Measurements from ENCODE around the gene CYP2A6.
"Not testable (repeated sequence)": the region's sequence is repeated elsewhere in the genome, so short reads cannot be mapped to it uniquely, and the experiment has no call there.

CYP2A6 gene, protein sequence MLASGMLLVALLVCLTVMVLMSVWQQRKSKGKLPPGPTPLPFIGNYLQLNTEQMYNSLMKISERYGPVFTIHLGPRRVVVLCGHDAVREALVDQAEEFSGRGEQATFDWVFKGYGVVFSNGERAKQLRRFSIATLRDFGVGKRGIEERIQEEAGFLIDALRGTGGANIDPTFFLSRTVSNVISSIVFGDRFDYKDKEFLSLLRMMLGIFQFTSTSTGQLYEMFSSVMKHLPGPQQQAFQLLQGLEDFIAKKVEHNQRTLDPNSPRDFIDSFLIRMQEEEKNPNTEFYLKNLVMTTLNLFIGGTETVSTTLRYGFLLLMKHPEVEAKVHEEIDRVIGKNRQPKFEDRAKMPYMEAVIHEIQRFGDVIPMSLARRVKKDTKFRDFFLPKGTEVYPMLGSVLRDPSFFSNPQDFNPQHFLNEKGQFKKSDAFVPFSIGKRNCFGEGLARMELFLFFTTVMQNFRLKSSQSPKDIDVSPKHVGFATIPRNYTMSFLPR

DNA sequence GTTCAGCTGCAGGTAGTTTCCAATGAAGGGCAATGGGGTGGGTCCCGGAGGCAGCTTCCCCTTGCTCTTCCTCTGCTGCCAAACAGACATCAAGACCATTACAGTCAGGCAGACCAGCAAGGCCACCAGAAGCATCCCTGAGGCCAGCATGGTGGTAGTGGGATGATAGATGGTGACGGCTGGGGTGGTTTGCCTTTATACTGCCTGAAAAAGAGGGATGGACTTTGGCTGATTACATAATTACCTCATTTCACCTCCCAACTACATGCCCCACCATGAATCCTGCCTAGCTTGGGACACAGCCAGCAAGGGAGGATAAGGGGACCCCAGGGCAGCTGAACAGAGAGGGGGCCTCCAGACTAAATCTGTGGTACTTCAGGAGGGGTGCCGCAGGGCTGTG is at the start of gene CYP2A6:
Gene CYP2A6 (minus strand): TSS at position 171 of the 400 bp plus-strand sequence. CDS start 21 bp downstream, at position 150.
- H3K4me3 ChIP-seq (ENCODE audit: low read length); H3K9me3 ChIP-seq (ENCODE audit: low read length); H3K36me3 ChIP-seq (ENCODE audit: insufficient read depth, low read length); H2AFZ ChIP-seq (ENCODE audit: low read depth, low read length); H3K4me1 ChIP-seq (ENCODE audit: insufficient read depth, low read length): not testable (repeated sequence)
- H3K27me3 ChIP-seq (ENCODE audit: insufficient read depth, low read length) = peaks cover 13% of the 10 kb centered on the region

DNA sequence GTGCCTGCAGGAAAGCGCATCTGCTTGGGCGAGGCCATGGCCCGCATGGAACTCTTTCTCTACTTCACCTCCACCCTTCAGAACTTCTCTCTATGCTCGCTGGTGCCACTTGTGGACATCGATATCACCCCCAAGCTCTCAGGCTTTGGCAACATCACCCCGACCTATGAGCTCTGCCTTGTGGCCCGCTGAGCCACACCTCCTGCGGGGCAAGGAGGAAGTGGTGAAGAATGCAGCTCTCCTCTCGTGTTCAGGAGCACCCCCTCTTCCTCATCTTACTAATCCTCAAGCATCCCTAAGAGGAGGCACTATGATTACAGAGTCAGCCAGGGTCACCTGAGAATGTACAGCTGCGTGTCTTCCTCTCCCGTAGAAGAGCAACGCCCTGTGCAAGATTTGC is 49.7 kb upstream of the CYP2A6 start:
- H3K4me1 ChIP-seq (ENCODE audit: insufficient read depth, low read length); H3K4me3 ChIP-seq (ENCODE audit: low read length); H3K9me3 ChIP-seq (ENCODE audit: low read length); H3K27me3 ChIP-seq (ENCODE audit: insufficient read depth, low read length); H2AFZ ChIP-seq (ENCODE audit: low read depth, low read length); H3K36me3 ChIP-seq (ENCODE audit: insufficient read depth, low read length): not testable (repeated sequence)

DNA sequence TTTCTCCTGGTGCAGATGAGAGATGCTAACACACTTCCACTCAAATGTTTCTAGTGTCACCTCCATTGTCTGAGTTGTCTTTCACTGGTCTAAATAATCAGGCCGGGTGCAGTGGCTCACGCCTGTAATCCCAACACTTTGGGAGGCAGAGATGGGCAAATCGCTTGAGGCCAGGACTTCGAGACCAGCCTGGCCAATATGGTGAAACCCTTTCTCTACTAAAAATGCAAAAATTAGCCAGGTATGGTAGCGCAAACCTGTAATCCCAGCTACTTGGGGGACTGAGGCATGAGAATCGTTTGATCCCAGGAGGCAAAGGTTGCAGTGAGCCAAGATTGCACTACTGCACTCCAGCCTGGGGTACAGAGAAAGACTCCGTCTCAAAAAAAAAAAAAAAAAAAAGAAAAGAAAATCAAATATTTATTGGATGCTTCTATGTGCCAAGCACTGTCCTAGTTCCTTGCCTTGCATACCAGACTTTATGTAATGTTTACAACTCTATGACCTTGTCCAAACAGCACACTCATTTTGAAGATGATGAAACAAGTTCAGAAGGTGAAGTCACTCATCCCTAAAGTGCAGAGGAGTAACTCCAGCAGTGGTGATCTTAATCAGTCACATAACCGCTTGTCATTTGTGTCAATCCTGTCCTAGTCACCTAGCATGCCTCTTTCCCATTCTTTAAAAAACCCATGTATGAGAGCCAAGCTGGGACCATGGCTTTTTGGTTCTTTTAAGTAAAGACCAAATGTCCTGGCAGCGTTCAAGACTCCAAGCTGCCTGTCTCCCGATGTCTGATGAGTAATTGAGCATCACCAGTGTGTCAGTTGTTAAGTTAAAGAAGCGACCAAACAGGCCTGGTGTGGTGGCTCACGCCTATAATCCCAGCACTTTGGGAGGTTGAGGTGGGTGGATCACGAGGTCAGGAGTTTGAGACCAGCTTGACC is 46.9 kb upstream of the CYP2A6 start:
- not testable (repeated sequence) for H2AFZ ChIP-seq (ENCODE audit: low read depth, low read length)

DNA sequence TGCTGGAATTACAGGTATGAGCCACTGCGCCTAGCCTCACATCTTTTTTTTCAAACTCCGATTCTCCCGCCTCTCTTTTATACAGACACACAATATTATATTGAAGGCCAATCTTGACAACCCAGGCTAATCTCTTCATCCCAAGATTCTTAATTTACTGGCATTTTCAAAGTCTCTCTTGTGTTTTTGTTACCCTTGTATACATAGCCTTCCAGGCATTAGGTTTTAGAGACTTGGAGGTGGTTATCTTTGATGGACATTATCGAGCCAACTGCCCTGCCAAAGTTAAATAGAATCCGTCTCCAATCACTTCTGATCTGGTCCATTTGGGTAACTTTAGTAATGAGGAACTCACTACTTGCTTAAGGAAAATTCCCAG is 46.2 kb upstream of the CYP2A6 start:
- Histone ChIP-seq H3K4me3 (ENCODE audit: low read length) (no peak overlapping the region), H3K4me1 (ENCODE audit: insufficient read depth, low read length) (no peaks in the 10 kb centered on the region), H3K27me3 (ENCODE audit: insufficient read depth, low read length) (no peaks in the 10 kb centered on the region), H2AFZ (ENCODE audit: low read depth, low read length) (no peak overlapping the region), H3K9me3 (ENCODE audit: low read length) (no peaks in the 10 kb centered on the region), H3K36me3 (ENCODE audit: insufficient read depth, low read length) (no peaks in the 10 kb centered on the region)

More for the DNA sequence above, 46.9 kb upstream of the CYP2A6 start:
- not testable (repeated sequence) for H3K4me3 ChIP-seq (ENCODE audit: low read length); H3K4me1 ChIP-seq (ENCODE audit: insufficient read depth, low read length); H3K9me3 ChIP-seq (ENCODE audit: low read length); H3K27me3 ChIP-seq (ENCODE audit: insufficient read depth, low read length); H3K36me3 ChIP-seq (ENCODE audit: insufficient read depth, low read length)

DNA sequence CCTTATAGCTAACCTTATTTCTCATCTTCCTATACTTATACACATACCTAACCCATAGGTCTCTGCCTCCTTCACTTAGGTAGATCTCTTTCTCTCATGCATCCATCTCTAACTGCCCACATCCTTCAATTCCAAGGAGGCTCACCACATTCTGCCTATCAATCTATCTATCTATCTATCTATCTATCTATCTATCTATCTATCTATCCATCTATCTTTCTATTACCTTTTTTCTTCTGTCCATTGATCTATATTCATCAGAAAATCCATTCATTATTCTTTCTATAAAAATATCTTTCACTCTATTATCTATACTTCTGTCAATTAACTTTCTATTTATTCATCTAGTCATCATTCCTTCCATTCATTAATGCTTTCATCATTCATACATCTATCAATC is 42.9 kb upstream of the CYP2A6 start:
- Histone ChIP-seq H3K4me1 (ENCODE audit: insufficient read depth, low read length) (no peaks in the 10 kb centered on the region), H3K9me3 (ENCODE audit: low read length) (no peaks in the 10 kb centered on the region), H3K27me3 (ENCODE audit: insufficient read depth, low read length) (no peaks in the 10 kb centered on the region), H3K36me3 (ENCODE audit: insufficient read depth, low read length) (no peaks in the 10 kb centered on the region), H3K4me3 (ENCODE audit: low read length) (no peak overlapping the region), H2AFZ (ENCODE audit: low read depth, low read length) (no peak overlapping the region)

DNA sequence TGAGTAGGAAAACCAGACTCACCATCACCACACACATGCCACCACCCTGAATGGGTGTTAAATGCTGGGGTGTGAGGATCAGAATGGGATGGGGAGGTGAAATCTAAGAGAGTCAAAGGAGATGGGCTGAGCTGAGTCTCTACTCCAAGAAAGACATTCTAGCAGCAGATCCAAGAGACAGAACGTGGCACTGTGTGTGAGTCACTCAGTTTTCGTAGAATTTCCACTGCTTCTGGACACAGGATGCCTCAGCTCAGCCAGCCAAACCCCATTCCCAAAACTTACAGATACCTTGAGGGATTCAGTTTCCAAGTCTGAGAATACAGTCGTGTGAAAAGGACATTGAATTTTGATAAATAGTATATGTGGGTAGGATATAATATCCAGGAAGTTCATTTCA is 39.1 kb upstream of the CYP2A6 start:
- H3K4me3 ChIP-seq (ENCODE audit: low read length) = no peak overlapping the region
- H3K27me3 ChIP-seq (ENCODE audit: insufficient read depth, low read length) = no peaks in the 10 kb centered on the region
- H3K4me1 ChIP-seq (ENCODE audit: insufficient read depth, low read length) = no peaks in the 10 kb centered on the region
- H3K36me3 ChIP-seq (ENCODE audit: insufficient read depth, low read length) = no peaks in the 10 kb centered on the region
- H3K9me3 ChIP-seq (ENCODE audit: low read length) = no peaks in the 10 kb centered on the region
- H2AFZ ChIP-seq (ENCODE audit: low read depth, low read length) = no peak overlapping the region

DNA sequence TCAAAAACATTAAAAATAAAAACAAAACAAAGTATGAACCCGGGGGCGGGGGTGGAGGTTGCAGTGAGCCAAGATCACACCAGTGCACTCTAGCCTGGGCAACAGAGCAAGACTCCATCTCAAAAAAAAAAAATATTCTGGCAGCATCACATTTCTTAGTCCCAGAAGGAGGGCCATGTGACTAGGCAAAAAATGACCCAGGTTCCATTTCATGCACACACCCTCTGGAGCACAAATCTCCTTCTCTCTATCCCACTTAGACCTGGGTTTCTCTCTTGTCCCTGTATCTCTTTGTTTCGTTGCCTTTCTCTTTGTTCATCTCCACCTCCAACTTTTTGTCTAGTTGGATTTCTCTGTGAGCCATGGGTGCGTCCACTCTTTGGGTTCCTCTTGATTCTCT is 37.9 kb upstream of the CYP2A6 start:
- Histone ChIP-seq H2AFZ (ENCODE audit: low read depth, low read length) (no peak overlapping the region), H3K9me3 (ENCODE audit: low read length) (no peaks in the 10 kb centered on the region), H3K27me3 (ENCODE audit: insufficient read depth, low read length) (no peaks in the 10 kb centered on the region), H3K36me3 (ENCODE audit: insufficient read depth, low read length) (no peaks in the 10 kb centered on the region), H3K4me1 (ENCODE audit: insufficient read depth, low read length) (no peaks in the 10 kb centered on the region), H3K4me3 (ENCODE audit: low read length) (no peak overlapping the region)

DNA sequence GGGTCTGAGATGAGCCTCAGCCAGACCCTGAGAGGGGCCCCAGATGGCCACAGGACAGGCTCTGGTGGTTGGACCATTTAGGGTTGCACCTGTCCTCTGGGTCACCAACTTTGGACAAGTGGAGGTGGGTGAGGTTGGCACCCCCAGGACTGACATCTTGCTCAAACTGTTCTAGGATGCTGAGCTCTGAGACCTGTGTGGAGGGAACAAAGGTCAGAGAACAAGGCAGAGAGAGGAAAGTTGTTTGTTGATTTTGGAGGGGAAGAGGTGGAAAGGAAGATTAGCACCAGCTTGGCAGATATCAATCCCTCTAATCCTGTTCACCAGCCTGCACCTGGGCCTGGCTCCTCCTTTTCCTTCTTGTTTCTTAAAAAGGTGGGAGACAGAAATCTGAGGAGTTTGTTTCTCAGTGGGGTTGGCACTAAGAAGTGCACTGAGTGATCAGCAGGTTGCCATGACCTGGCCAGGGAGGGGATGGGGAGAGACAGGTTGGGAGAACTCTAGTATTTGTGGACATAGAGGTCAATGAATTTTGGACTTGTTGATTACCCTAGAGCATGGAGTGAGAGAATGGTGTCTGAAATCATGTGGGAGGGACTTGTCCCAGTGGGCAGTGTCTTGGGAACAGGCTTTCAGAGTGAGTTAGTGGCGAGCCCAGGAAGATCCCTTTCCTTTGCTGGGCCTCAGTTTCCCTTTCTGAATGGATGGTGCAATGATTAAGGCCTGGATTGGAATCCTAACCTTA is 34.1 kb upstream of the CYP2A6 start:
- not testable (repeated sequence) for H3K4me1 ChIP-seq (ENCODE audit: insufficient read depth, low read length); H3K9me3 ChIP-seq (ENCODE audit: low read length); H3K36me3 ChIP-seq (ENCODE audit: insufficient read depth, low read length); H3K27me3 ChIP-seq (ENCODE audit: insufficient read depth, low read length); H2AFZ ChIP-seq (ENCODE audit: low read depth, low read length); H3K4me3 ChIP-seq (ENCODE audit: low read length)

DNA sequence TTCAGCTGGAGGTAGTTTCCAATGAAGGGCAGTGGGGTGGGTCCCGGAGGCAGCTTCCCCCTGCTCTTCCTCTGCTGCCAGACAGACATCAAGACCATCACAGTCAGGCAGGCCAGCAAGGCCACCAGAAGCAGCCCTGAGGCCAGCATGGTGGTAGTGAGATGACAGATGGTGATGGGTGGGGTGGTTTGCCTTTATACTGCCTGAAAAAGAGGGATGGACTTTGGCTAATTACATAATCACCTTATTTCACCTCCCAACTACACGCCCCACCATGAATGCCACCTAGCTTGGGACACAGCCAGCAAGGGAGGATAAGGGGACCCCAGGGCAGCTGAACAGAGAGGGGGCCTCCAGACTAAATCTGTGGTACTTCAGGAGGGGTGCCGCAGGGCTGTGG is 31.8 kb upstream of the CYP2A6 start, which contains the start of gene CYP2A7:
Gene CYP2A7 (minus strand): TSS at position 170 of the 400 bp plus-strand sequence. CDS start 21 bp downstream, at position 149.
- not testable (repeated sequence) for H3K27me3 ChIP-seq (ENCODE audit: insufficient read depth, low read length); H3K9me3 ChIP-seq (ENCODE audit: low read length); H3K4me1 ChIP-seq (ENCODE audit: insufficient read depth, low read length); H3K4me3 ChIP-seq (ENCODE audit: low read length); H2AFZ ChIP-seq (ENCODE audit: low read depth, low read length); H3K36me3 ChIP-seq (ENCODE audit: insufficient read depth, low read length)

DNA sequence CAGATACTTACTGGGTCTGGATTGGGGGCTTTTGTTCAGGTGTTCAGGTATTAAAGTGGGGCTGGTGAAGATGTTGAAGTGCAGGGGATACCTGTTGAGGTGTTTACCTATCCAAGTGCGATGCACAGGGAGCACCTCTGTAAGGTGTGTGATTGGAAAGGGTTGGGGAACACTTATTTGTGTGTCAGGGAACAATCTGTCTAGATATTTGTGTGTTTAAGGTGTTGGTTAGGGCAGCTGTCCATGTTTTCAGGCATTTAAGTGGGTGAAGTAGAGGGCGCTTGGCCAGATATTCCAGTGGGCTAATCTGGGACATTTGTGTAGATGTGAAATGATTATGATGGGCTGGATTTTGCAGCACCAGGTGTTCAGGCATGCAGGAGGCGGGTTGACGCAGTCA is 29.1 kb upstream of the CYP2A6 start:
- H3K9me3 ChIP-seq (ENCODE audit: low read length); H3K36me3 ChIP-seq (ENCODE audit: insufficient read depth, low read length); H3K27me3 ChIP-seq (ENCODE audit: insufficient read depth, low read length); H3K4me1 ChIP-seq (ENCODE audit: insufficient read depth, low read length); H3K4me3 ChIP-seq (ENCODE audit: low read length); H2AFZ ChIP-seq (ENCODE audit: low read depth, low read length): not testable (repeated sequence)

DNA sequence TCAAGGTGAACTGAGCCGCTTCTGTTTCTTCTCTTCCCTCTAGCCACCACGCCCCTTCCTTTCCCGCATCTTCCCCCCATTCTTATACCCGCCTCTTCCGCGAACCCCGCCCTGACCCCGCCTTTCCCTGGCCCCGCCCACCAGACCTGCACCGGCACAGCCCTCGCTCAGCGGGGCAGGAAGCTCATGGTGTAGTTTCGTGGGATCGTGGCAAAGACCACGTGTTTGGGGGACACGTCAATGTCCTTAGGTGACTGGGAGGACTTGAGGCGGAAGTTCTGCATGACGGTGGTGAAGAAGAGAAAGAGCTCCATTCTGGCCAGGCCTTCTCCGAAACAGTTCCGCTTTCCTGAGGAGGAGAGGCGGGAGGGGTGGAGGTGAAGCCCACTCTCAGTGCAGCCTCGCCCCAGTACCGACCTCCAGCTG is 25.3 kb upstream of the CYP2A6 start:
- H3K36me3 ChIP-seq (ENCODE audit: insufficient read depth, low read length); H3K9me3 ChIP-seq (ENCODE audit: low read length); H3K27me3 ChIP-seq (ENCODE audit: insufficient read depth, low read length); H3K4me3 ChIP-seq (ENCODE audit: low read length); H3K4me1 ChIP-seq (ENCODE audit: insufficient read depth, low read length); H2AFZ ChIP-seq (ENCODE audit: low read depth, low read length): not testable (repeated sequence)

DNA sequence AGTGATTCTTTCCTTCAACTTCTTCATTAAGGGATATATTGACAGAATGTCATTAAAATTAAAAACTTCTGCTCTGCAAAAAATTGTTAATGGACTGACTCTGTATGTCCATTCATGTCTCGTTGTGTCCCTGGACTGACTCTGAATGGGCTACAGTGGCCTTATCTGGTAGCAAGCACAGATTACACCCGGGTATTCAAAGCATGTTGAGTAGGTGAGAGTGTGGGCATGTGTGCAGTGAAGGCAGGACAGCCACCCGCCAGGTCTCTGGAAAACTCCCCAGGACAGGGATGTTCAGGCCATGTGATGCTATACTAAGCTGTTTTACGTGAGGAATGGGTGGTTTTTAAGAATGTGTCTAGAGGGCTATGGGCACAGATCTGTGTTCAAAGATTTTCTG is 24.6 kb upstream of the CYP2A6 start:
- H3K27me3 ChIP-seq (ENCODE audit: insufficient read depth, low read length); H2AFZ ChIP-seq (ENCODE audit: low read depth, low read length); H3K4me1 ChIP-seq (ENCODE audit: insufficient read depth, low read length); H3K9me3 ChIP-seq (ENCODE audit: low read length); H3K36me3 ChIP-seq (ENCODE audit: insufficient read depth, low read length); H3K4me3 ChIP-seq (ENCODE audit: low read length): not testable (repeated sequence)

DNA sequence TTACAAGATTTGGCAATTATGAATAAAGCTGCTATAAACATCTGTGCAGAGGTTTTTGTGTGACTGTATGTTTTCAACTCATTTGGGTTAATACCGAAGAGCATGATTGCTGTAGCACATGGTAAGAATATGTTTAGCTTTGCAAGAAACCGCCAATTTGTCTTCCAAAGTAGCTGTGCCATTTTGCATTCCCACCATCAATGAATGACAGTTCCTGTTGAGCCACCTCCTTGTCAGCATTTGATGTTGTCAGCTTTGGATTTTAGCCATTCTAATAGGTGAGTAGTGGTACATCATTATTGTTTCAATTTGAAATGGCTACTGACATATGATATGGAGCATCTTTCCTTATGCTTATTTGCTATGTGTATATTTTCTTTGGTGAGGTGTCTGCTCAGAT is 23.6 kb upstream of the CYP2A6 start:
- not testable (repeated sequence) for H3K4me1 ChIP-seq (ENCODE audit: insufficient read depth, low read length); H3K36me3 ChIP-seq (ENCODE audit: insufficient read depth, low read length); H2AFZ ChIP-seq (ENCODE audit: low read depth, low read length); H3K4me3 ChIP-seq (ENCODE audit: low read length); H3K9me3 ChIP-seq (ENCODE audit: low read length); H3K27me3 ChIP-seq (ENCODE audit: insufficient read depth, low read length)

Data from neuron (in vitro differentiated cells).